Kidney epithelial cell (primary cell): ENCODE results near the gene NECAB2. TPM values are rescaled to one million over a fixed set of nuclear protein-coding genes. Genes with fewer than 3 reads are reported as not detected.

Source experiments
- DNase-seq: peaks from one replicate; pipeline ENCODE4 v3.0.0-alpha.2; 2010; ENCODE audit warnings: low read depth
- H3K27me3 ChIP-seq: 2 replicates; pipeline ENCODE4 v1.6.0; 2011; ENCODE audit warnings: low read length; ENCODE audit not compliant: control insufficient read depth, insufficient read depth
- H3K36me3 ChIP-seq: 2 replicates; pipeline ENCODE4 v1.5.1; 2011; ENCODE audit warnings: low read length; ENCODE audit not compliant: control insufficient read depth, insufficient read depth
- H3K4me3 ChIP-seq: 2 replicates; pipeline ENCODE4 v1.5.1; 2011; ENCODE audit warnings: low read depth, mild to moderate bottlenecking, control low read depth, low read length
- total RNA-seq: library from RNA; depleted of rRNA; stranded (reverse); fragments of >200 nt; gene quantifications from 2 replicates; pipeline ENCODE4 v1.2.3, GENCODE V29; 2015
- TF ChIP-seq, protein P1 (sequence below): IDR thresholded peaks from 2 replicates; pipeline ENCODE4 v1.5.1; 2011; ENCODE audit warnings: mild to moderate bottlenecking, moderate library complexity, low read length, control low read depth, inconsistent platforms; ENCODE audit not compliant: insufficient read depth, poor library complexity, severe bottlenecking

Gene NECAB2
- total RNA-seq, 1 donor from 2014 or later: not detected

DNA sequence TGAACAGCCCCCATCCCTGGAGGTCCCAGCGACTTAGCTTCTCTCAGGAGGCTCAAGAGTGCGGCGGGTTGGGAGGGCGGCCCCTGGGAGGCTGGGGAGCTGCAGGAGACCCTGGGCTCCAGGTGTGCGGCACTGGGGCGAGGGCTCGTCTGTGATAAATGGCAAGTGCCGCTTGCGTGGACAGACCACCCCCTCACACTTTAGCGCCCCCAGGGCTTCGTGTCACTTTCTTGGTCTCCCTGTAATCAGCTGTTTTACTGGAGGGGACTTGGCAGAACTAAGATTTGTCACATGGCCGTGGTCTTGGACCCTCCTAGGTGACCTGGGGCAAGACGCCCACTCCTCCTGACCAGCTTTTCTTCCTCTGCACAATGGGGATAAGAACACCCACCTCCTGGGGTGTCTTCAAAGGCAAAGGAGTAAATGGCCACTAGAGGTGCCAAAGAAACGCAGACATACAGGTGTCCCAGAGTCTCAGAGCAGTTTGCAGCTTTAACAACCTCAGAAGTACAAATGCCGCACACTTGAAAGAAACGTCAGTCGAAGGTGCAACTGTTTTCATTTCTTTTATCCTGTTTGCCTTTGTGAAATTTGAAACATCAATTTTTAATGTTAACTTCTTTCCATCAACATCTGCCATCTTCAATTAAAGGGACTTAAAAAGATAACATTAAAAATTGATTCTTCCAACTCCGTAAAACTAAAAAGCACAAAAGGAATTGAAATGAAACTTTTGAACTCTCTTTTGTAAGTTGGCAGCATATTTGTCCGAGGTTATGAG lies 14.1 kb upstream of the NECAB2 start:
- DNase-seq: peak; percentile 29
- peak overlapping the region; percentile 49 for H3K4me3 ChIP-seq
- TF ChIP-seq, protein P1, sequence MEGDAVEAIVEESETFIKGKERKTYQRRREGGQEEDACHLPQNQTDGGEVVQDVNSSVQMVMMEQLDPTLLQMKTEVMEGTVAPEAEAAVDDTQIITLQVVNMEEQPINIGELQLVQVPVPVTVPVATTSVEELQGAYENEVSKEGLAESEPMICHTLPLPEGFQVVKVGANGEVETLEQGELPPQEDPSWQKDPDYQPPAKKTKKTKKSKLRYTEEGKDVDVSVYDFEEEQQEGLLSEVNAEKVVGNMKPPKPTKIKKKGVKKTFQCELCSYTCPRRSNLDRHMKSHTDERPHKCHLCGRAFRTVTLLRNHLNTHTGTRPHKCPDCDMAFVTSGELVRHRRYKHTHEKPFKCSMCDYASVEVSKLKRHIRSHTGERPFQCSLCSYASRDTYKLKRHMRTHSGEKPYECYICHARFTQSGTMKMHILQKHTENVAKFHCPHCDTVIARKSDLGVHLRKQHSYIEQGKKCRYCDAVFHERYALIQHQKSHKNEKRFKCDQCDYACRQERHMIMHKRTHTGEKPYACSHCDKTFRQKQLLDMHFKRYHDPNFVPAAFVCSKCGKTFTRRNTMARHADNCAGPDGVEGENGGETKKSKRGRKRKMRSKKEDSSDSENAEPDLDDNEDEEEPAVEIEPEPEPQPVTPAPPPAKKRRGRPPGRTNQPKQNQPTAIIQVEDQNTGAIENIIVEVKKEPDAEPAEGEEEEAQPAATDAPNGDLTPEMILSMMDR: peak; percentile 72
- H3K36me3 ChIP-seq: peaks cover 1% of the 10 kb centered on the region
- H3K27me3 ChIP-seq: no peaks in the 10 kb centered on the region

GRCh38 chr16:83954577-83955016 lies 13.4 kb upstream of the NECAB2 start:
- Histone ChIP-seq H3K27me3 (no peaks in the 10 kb centered on the region), H3K36me3 (peaks cover 1% of the 10 kb centered on the region), H3K4me3 (no peak overlapping the region)
- TF ChIP-seq, protein P1: no peak
- no peak for DNase-seq

GRCh38 chr16:83955218-83956130 lies 12.6 kb upstream of the NECAB2 start:
- no peak overlapping the region for H3K4me3 ChIP-seq
- TF ChIP-seq, protein P1: no peak

DNA sequence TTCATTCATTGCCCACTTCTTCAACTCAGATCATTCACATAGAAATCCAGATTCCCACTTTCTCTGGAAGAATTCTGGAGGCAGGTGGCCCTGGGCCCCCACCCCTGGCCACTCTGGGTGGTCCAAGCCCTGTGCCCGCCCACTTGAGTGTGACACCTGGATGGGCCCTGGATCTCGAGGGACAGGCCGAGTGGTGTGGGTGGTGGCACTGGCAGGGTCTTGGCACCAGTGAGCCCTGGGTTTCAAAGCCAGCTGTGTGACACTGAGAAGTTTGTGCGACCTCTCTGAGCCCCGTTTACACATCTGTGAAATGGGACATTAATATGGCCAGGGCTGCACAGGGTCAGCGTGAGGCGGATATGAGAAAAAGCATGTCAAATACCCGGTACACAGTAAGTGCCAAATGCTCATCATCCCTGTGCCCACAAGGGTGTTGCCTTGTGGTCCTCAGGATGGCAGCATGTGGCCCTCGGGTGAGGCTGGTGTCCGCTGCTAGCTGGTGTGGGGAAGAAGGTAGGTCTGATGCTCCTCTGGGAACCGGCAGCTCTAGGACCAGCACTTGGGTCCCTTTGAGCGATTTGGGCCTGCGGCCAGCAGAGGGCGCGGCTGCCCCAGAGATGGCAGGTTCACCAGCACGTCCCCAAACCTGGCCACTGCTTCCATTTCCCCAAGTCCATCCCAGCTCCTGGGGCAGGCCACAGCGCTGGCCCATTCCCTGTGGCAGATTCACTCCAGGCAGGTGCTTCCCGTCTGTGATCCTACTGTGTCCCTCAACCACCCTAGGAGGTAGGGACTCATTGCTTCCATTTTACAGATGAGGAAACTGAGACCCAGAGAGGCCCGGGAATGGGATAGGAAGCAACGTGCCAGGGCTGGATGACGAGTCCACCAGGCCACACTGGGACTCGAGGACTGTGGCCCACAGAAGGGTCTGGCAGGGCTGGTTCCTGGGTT lies 11.4 kb upstream of the NECAB2 start:
- TF ChIP-seq, protein P1: peak; percentile 96
- no peak overlapping the region for H3K4me3 ChIP-seq
- no peak for DNase-seq
- no peaks in the 10 kb centered on the region for H3K27me3 ChIP-seq
- peaks cover 1% of the 10 kb centered on the region for H3K36me3 ChIP-seq

More at GRCh38 chr16:83955218-83956130, 12.6 kb upstream of the NECAB2 start:
- Histone ChIP-seq H3K36me3 (peaks cover 1% of the 10 kb centered on the region), H3K27me3 (no peaks in the 10 kb centered on the region)
- no peak for DNase-seq

GRCh38 chr16:83957296-83957855 lies 10.7 kb upstream of the NECAB2 start:
- Histone ChIP-seq H3K4me3 (no peak overlapping the region), H3K27me3 (no peaks in the 10 kb centered on the region), H3K36me3 (peaks cover 1% of the 10 kb centered on the region)
- no peak for DNase-seq
- TF ChIP-seq, protein P1: no peak
